Large intestine (tissue), 3 donors: ENCODE data around the gene TMEM107. TPM values are rescaled to one million over a fixed set of nuclear protein-coding genes. Genes with fewer than 3 reads are reported as not detected.
A peak's percentile ranks its signal among the peaks of the same experiment; 100 is the strongest.

ENCODE experiments used
- DNase-seq, 2 donors: peaks; one replicate each; pipeline versions ENCODE4 v3.0.0 to v3.0.0-alpha.2; 2013
- H3K27ac ChIP-seq: one replicate; pipeline ENCODE4 v1.5.1; 2013; ENCODE audit warnings: low read length
- H3K27me3 ChIP-seq: 2 replicates; pipeline ENCODE4 v1.6.1; 2013; ENCODE audit warnings: low read length; ENCODE audit not compliant: control insufficient read depth, insufficient read depth
- H3K36me3 ChIP-seq: 2 replicates; pipeline ENCODE4 v1.6.1; 2013; ENCODE audit warnings: low read length; ENCODE audit not compliant: control insufficient read depth, insufficient read depth
- H3K4me1 ChIP-seq: one replicate; pipeline ENCODE4 v1.6.1; 2013; ENCODE audit warnings: low read length; ENCODE audit not compliant: control insufficient read depth, insufficient read depth
- H3K4me3 ChIP-seq: one replicate; pipeline ENCODE4 v1.5.1; 2013; ENCODE audit warnings: low read length
- H3K9me3 ChIP-seq: one replicate; pipeline ENCODE4 v1.6.1; 2013; ENCODE audit warnings: mild to moderate bottlenecking, low read depth, low read length, moderate library complexity; ENCODE audit not compliant: control insufficient read depth
- WGBS: methylation state at CpG from one replicate; pipeline ENCODE4 v1.1.5; 2013; ENCODE audit warnings: low lambda C conversion rate; ENCODE audit not compliant: insufficient coverage; 5-methylcytosine and 5-hydroxymethylcytosine counted together
- polyA plus RNA-seq: library from polyadenylated mRNA; unstranded; fragments of 120-200 nt; gene quantifications from one replicate; pipeline ENCODE4 v1.2.1, GENCODE V29; 2013

The TMEM107 gene
- polyA plus RNA-seq, 1 donor, result 11.4 TPM

DNA sequence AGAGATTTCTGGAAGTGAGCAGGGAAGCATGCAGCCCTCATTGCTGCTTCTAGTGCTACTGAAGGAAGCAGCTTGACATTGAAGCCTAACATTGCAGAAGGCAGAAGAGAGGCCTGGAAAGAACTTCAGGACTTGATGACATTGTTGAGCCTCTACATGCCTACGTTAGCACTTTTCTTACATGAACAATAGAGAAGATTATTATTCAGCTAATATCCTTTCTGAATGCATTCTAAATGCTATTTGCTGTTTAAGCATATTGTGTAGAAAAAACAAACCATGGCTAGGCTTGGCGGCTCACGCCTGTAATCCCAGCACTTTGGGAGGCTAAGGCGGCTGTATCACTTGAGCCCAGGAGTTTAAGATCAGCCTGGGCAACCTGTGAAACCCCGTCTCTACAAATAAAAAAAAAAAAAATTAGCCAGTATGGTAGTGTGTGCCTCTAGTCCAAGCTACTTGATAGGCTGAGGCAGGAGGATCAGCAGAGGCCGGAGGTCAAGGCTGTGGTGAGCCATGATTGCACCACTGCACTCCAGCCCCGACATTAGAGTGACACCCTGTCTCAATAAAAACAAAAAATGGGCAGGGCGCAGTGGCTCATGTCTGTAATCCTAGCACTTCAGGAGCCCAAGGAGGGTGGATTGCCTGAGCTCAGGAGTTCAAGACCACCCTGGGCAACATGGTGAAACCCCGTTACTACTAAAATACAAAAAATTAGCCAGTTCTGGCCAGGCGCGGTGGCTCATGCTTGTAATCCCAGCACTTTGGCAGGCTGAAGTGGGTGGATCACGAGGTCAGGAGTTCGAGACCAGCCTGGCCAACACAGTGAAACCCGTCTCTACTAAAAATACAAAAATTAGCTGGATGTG lies 36.4 kb upstream of the TMEM107 start:
- H3K4me1 ChIP-seq, result no peaks in the 10 kb centered on the region
- no CpG with 5 or more reads among the region's 14 CpGs for WGBS

DNA sequence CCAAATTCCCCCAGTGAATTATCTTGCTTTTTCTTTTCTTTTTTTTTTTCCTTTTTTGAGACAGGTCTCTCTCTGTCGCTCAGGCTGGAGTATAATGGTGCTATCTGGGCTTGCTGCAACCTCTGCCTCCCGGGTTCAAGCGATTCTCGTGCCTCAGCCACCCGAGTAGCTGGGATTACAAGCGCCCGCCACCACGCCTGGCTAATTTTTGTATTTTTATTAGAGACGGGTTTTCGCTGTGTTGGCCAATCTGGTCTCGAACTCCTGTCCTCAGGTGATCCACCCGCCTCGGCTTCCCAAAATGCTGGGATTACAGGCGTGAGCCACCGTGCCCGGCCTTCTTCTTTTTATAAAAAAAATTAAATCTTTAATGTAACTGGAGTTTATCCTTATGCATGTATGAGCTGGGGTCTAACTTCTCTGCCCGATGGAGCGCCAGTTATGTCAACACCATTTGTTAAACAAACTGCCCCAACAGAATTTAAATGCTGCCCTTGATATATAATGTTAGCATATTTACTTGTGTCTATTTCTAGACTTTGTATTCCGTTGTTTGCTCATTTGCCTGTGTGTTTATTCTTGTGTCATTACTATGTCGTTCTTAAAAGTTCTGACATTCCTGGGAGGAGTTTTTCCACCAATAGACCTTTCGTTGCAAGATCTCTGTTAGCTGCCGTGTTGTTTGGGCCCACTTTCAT lies 34.7 kb upstream of the TMEM107 start:
- H3K36me3 ChIP-seq, result peaks cover 2% of the 10 kb centered on the region
- no peaks in the 10 kb centered on the region for H3K4me1 ChIP-seq
- no peaks in the 10 kb centered on the region for H3K9me3 ChIP-seq
- H3K27ac ChIP-seq, result peak overlapping the region; percentile 54
- DNase-seq, result peak in 1 of 2 donors; percentile 17
- H3K4me3 ChIP-seq, result peak overlapping the region; percentile 57
- WGBS, result 40% methylated on average over 3 of the region's 22 CpGs
- H3K27me3 ChIP-seq, result no peaks in the 10 kb centered on the region

More for the DNA sequence above, 36.4 kb upstream of the TMEM107 start:
- no peak overlapping the region for H3K27ac ChIP-seq
- DNase-seq, result no peak
- no peaks in the 10 kb centered on the region for H3K9me3 ChIP-seq
- no peaks in the 10 kb centered on the region for H3K36me3 ChIP-seq
- H3K27me3 ChIP-seq, result no peaks in the 10 kb centered on the region
- H3K4me3 ChIP-seq, result no peak overlapping the region

DNA sequence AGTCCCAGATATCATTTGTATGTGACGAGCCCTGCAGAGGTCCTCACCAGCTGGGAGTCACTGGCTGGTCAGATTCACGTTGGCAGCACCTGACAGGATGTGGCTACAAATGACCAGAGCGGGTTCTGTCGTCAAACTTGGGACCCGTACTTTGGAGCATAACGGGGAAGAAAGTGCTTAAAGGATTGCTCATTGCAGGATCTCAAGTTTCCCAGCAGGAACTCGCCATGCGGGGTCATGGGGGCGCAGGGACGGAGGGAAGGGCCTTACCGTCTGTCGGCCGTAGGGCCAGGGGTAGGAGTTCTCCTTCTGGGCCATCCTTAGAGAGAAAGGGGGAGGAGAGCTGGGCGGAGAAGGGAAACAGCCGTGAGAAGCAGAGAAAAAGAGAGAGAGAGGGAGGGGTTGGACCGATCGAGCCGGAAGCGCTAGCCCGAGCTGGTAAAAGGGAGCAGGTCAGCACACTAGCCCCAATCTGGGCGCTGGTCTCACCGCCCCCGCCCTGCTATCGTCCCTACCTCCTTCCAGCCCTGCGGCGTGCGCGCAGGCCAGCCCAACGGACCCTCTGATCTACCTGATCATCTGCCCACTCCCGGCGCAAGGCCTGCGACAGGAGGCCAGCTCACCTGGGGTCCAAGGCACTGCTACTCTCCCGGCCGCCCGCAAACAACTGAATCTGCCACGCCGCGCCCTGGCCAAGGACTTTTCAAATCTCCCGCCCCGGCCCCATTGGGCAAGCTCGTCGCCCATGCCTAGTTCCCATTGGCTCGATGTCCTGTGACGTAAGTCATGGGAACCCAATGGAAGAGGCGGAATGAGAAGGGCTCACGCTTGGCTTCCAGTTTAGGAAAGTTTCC lies 34.0 kb upstream of the TMEM107 start, which contains the start of gene AURKB:
AURKB (minus strand) TSS at position 669 of the 854 bp plus-strand sequence; CDS start at position 318, 351 bp downstream.
- no peaks in the 10 kb centered on the region for H3K9me3 ChIP-seq
- no peaks in the 10 kb centered on the region for H3K27me3 ChIP-seq
- H3K4me3 ChIP-seq, result peak within 1 kb of the TSS; percentile 57
- 0% methylated on average over 7 of the region's 46 CpGs for WGBS
- peak; percentile 94 for DNase-seq
- peaks cover 2% of the 10 kb centered on the region for H3K36me3 ChIP-seq
- H3K27ac ChIP-seq, result peak within 1 kb of the TSS; percentile 54
- no peaks in the 10 kb centered on the region for H3K4me1 ChIP-seq

DNA sequence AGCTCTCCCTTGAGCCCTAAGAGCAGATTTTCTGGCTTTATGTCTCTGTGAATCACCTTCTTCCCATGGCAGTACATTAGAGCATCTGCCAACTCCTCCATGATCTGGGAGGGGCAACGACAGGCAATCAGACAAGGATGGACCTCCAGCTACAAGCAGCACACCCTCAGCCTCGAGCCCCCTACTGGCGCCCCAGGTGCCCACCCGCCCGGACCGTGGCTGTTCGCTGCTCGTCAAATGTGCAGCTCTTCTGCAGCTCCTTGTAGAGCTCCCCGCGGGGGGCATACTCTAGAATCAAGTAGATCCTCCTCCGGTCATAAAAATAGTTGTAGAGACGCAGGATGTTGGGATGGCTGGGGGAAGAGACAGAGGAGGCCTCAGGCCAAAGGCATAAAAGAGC lies 30.4 kb upstream of the TMEM107 start:
- DNase-seq, result no peak
- WGBS, result no CpG with 5 or more reads among the region's 12 CpGs
- Histone ChIP-seq H3K36me3 (peaks cover 4% of the 10 kb centered on the region), H3K4me3 (no peak overlapping the region), H3K27ac (no peak overlapping the region), H3K27me3 (no peaks in the 10 kb centered on the region), H3K9me3 (no peaks in the 10 kb centered on the region), H3K4me1 (no peaks in the 10 kb centered on the region)

DNA sequence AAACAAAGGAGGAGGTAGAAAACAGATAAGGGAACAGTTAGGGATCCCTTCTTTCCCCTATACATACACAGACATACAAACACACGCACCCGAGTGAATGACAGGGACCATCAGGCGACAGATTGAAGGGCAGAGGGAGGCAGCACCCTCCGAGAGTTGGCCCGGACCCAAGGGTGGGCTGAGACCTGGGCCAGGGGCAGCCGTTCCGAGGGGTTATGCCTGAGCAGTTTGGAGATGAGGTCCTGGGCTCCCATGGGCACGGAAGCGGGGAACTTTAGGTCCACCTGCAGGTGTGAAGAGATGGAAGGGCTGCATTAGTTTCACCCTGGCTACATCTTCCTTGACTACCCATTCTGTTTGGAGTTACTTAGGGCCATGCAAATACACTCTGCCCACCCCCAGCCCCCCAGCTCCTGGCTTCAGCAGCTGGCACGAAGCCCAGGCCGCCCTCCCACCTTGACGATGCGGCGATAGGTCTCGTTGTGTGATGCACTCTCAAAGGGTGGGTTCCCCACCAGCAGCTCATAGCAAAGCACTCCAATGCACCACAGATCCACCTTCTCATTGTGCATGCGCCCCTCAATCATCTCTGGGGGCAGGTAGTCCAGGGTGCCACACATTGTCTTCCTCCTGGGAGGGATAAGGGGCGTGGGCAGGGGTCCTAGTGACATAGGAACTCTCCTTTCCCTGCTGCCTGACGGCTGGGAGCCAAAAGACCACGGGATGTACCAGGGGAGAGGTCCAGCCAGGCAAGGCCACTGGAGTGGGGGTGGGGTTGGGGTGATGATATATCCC lies 28.8 kb upstream of the TMEM107 start:
- no peaks in the 10 kb centered on the region for H3K4me1 ChIP-seq
- H3K27me3 ChIP-seq, result no peaks in the 10 kb centered on the region
- DNase-seq, result no peak
- no CpG with 5 or more reads among the region's 19 CpGs for WGBS
- H3K9me3 ChIP-seq, result no peaks in the 10 kb centered on the region
- H3K4me3 ChIP-seq, result no peak overlapping the region
- peaks cover 4% of the 10 kb centered on the region for H3K36me3 ChIP-seq
- no peak overlapping the region for H3K27ac ChIP-seq

DNA sequence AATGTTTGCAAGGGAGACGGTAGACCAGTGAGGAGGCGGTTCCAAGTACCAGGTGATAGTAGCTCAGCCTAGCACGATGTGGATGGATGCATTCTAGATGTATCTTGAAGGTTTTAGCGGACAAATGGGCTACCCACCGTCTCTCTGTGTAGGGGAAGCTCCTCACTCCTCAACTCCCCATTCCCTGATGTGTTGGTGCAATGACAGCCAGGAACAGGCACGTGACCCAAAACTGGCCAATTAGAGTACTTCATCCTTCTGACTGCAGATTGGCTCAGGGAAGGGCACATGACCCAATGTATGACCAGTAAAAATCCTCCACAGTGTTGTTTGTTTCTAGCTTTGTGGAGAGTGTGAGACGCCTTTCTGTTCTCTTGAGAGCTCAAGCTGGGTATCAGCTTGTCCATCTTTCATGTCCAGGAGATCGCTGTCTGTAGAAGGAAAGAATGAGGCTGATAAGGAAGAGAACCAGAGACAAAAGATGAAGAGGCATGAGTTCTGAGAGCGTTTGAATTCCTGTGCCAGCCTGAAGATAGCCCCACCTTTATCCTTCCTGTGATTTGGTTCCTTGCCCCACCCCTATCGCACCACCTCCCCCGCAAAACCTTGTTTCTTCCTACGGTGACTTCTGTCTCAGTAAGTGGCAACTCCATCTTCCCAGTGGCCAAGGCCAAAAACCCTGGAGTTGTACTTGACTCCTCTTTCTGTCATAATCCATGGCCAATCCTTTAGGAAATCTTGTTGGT lies 16.1 kb upstream of the TMEM107 start:
- peak overlapping the region; percentile 34 for H3K4me3 ChIP-seq

DNA sequence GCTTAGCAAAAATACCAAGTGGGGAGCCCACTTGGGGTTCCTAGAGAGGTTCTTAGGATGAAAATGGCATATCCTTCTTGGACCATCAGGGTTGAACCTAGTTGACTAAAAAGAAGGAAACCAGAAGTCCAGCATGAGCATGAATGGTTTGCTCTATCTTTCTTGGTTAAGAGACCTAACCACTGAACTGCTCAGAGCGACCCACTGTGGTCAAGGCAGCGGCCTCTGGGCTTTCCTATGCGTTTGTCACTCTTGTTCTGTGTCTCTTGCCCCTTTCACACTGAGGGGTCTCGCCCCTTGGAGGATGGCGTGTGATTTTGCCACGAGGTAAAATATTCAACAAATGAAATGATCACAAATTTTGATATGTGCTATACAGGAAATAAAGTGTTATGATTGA lies 14.3 kb upstream of the TMEM107 start:
- 60% methylated on average over 1 of the region's 6 CpGs for WGBS

More for the DNA sequence above, 16.1 kb upstream of the TMEM107 start:
- WGBS, result 0% methylated on average over 1 of the region's 12 CpGs
- Histone ChIP-seq H3K9me3 (no peaks in the 10 kb centered on the region), H3K27me3 (no peaks in the 10 kb centered on the region), H3K4me1 (peaks cover 31% of the 10 kb centered on the region), H3K27ac (peak overlapping the region; percentile 79), H3K36me3 (no peaks in the 10 kb centered on the region)
- peak; percentile 91 to 95 for DNase-seq

DNA sequence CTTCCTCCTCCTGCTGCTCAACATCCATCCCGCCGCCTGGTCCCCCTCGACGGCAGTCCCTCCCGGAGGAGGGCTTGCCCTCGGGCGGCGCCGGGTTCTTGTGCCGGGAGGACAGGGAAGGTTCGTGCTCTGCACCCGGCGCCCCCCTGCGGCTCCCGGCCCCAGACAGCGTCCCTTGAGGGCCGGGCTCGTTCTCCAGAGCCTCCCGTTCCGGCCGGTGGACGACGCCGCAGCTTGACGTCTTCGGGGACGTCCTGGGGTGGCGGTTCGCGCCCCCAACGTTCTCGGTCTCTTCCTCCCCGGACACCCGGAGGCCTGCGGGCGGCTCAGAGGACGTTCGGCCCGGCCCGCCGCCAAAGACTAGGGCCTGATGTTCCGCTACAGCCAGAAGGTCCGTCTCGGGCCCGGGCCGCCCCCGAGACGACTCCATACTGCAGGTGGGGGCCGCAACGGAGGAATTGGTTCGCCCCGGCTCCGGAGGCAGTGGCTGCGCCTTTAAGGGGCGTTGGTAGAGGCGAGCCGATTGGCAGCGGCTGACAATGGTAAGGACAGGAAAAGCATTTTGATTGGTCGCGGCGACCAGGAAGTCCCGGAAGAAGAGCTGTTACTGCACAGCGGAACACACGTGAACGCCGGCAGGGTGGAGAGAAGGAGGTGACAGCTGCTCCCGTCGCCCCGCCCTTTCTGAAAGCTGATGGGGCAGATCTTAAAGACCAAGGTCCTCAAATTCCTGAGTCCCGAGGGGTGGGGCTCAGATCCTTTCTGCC lies 13.7 kb upstream of the TMEM107 start, which contains the start of gene BORCS6:
BORCS6 (minus strand) TSS at position 470 of the 767 bp plus-strand sequence; CDS start at position 430, 40 bp downstream.
- Histone ChIP-seq H3K4me3 (peak within 1 kb of the TSS; percentile 82), H3K9me3 (no peaks in the 10 kb centered on the region), H3K36me3 (no peaks in the 10 kb centered on the region), H3K27ac (peak within 1 kb of the TSS; percentile 97), H3K4me1 (peaks cover 31% of the 10 kb centered on the region), H3K27me3 (no peaks in the 10 kb centered on the region)
- peak; percentile 99 for DNase-seq
- no CpG with 5 or more reads among the region's 70 CpGs for WGBS

More for the DNA sequence above, 14.3 kb upstream of the TMEM107 start:
- H3K4me1 ChIP-seq, result peaks cover 31% of the 10 kb centered on the region
- H3K27me3 ChIP-seq, result no peaks in the 10 kb centered on the region
- H3K4me3 ChIP-seq, result peak overlapping the region; percentile 10
- H3K9me3 ChIP-seq, result no peaks in the 10 kb centered on the region
- H3K27ac ChIP-seq, result peak overlapping the region; percentile 72
- no peaks in the 10 kb centered on the region for H3K36me3 ChIP-seq
- no peak for DNase-seq
